ENCODE measurements around the gene TESMIN.

GRCh38 chr11:68751331-68751856 is at the start of gene TESMIN:
- TF ChIP-seq CTCF (IDR thresholded peaks at IDR 0.05) (no peak), POLR2A (IDR thresholded peaks at IDR 0.05) (no peak)
